Activated T-cell treated with anti-CD3 and anti-CD28 coated beads, Interleukin-2, amount 50 U/mL, for 48 hours (primary cell): ENCODE results near the gene RPS6KA2.
A peak's percentile ranks its signal among the peaks of the same experiment; 100 is the strongest.
"Not testable (repeated sequence)": the region's sequence is repeated elsewhere in the genome, so short reads cannot be mapped to it uniquely, and the experiment has no call there.

Source experiments
- DNase-seq, 2 experiments: peaks; one replicate each; pipeline ENCODE4 v3.0.0-alpha.2; 2020

The RPS6KA2 gene

GRCh38 chr6:166412156-166412910 lies 214.7 kb downstream of the RPS6KA2 start:
- DNase-seq: no peak

- peak; percentile 37 to 49 for DNase-seq
Observed at GRCh38 chr6:166411721-166412151, 215.3 kb downstream of the RPS6KA2 start.

DNA sequence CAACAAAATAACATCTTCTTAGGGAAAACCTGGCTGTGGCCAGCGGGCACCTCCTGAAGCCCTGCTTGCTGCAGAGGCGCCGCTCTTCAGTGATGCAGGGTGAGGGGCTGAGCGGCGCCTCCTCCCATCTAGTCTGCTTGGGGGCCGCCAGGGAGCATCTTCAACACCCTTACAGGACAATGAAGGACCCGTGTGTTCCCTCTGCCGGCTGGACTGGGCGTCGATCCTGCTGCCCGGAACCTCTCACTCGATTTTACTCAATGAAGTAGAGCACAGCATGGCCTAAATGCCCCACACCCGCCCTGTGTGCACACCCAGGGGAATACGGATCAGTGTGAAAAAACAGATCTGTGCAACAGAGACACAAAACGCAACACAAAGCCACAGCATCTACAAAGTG lies 215.8 kb downstream of the RPS6KA2 start:
- DNase-seq: no peak

GRCh38 chr6:166410426-166410935 lies 216.6 kb downstream of the RPS6KA2 start:
- DNase-seq: no peak

- DNase-seq: peak in 1 of 2 experiments; percentile 11
Observed at GRCh38 chr6:166408936-166409755, 217.9 kb downstream of the RPS6KA2 start.

DNA sequence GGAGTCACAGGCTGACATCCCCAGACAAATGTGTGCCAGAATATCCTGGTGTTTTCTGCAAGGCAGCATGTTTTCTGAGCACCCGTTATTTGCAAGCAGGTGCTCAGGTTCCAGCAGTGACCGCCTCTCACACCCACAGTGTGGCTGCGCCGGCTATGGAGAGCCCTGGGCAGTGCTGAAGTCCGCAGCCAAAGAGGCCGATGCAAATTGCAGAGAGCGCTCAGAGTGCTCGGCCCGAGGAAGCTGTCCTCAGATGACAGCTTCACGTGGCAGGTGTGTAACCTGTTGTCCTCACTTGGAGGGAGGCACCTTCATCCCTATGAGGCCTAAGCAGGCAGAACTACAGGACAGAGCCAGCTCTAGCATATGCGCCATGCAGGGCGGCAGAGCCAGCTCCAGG lies 220.9 kb downstream of the RPS6KA2 start:
- DNase-seq: peak in 1 of 2 experiments; percentile 4

DNA sequence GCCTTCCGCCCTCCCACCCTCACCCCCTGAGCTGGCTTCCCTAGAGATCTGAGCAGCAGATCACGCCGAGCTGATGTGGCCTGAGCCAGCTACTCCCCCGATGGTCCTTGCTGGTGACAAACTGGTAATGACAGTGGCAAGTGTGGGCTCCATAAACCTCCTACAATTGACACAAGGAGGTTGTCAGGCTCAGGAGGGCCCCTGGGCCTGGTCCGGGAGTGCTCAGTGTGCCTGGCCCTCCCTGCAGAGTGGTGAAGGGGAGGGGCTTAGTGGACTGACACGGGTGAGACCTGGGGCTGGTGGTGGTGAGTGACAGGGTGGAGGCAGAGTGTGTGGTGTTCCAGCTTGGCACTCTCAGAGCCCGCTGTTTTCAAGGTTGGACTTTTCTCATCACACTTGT lies 221.7 kb downstream of the RPS6KA2 start:
- DNase-seq: peak in 1 of 2 experiments; percentile 6

- no peak for DNase-seq
Observed at GRCh38 chr6:166402582-166403277, 224.3 kb downstream of the RPS6KA2 start.

DNA sequence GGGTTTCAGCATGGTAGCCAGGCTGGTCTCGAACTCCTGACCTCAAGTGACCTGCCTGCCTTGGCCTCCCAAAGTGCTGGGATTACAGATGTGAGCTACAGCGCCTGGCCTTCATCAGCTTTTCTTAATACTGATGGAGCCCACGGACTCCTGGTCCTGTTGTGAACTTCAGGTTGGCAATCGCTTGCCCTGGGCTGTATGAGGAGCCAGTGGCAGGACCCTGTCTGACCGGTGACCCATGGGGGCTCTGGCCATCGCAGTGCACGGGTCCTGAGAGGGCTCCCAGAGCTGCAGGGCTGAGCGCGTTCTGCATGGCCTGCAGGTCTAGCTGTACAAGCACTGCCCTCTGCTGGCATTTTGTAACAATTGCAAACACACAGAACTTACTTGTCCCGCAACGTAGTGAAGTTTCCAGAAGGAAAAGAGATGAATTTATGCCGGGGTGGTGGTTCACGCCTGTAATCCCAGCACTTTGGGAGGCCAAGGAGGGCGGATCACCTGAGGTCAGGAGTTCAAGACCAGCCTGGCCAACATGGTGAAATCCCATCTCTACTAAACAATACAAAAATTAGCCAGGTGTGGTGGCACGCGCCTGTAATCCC lies 226.3 kb downstream of the RPS6KA2 start:
- DNase-seq: peak; percentile 49 to 59

DNA sequence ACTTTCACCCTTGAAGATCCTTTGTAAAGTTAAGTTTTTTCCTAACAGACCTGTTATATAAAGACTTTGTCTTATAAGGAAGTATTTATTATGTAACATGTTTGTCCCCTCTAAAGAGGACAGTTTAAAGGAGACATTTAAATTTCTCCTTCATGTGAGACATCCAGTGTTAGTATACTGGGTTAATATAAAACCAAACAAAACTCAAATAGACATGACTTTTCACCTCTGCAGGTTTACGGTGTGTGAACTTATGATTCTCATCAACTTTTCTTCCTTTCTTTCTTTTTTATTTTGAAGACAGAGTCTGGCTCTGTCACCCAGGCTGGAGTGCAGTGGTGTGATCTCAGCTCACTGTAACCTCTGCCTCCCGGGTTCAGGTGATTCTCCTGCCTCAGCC lies 226.9 kb downstream of the RPS6KA2 start:
- DNase-seq: no peak

- DNase-seq: no peak
Observed at GRCh38 chr6:166398348-166398747, 228.7 kb downstream of the RPS6KA2 start.

GRCh38 chr6:166397849-166398248 lies 229.2 kb downstream of the RPS6KA2 start:
- no peak for DNase-seq

DNA sequence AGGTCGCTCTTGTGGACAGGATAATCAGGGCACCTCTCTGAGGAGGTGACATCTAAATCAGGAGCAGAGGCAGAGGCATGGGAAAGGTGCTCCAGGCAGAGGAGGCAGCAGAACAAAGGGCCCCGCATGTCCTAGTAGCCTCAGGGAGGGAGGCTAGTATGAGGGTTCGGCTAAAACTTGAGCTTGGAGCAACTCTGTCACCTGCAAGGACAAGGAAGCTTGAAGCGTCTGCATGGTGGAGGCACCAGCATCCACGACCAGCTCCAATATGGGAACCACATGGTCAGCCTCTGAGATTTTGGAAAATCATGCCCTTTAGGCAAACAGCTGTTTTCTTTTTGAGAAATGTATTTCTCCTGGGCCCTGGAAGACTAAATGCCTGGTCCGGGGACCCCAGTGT lies 231.3 kb downstream of the RPS6KA2 start:
- DNase-seq: no peak

- no peak for DNase-seq
Observed at GRCh38 chr6:166395351-166395750, 231.7 kb downstream of the RPS6KA2 start.

DNA sequence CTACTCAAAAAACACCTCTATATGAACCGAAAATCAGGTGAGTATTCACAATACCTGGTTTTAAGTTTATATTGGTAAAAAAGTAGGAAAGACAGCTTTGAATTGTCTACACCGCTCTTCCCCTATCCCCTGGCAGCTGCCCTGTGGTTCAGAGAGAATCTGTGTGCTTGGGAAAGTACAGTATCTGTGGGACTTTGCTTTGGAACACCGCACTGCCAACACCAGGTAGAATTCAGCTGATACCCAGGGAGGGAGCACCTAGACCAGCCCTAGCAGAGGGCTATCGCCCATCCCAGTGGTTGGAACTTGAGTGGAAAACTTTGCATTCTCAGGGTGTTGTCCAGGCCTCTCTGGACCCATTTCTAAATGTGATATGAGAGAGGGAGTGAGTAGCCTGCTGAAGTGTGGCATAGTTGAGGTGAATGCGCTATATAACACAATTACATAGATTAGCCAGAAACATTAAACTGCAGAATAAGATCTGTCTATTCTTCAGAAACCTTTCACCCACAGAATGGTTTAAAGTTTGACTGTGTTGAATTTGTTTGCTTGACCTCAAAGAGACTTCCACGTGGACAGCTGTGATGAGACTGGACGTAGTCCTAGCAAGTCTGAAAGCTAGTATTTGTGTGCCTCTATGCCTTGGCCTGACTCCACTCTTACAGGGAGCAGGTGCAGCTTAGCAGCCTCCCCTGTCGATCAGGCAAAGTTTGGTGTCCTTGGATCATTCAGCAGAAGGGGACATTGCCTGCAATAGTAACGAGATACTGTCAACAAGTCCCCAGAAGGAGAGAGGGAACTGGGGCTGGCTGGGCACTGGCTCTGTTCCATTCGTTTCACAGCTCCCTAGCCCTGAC lies 232.8 kb downstream of the RPS6KA2 start:
- no peak for DNase-seq

- DNase-seq: no peak
Observed at GRCh38 chr6:166393535-166393823, 233.6 kb downstream of the RPS6KA2 start.

DNA sequence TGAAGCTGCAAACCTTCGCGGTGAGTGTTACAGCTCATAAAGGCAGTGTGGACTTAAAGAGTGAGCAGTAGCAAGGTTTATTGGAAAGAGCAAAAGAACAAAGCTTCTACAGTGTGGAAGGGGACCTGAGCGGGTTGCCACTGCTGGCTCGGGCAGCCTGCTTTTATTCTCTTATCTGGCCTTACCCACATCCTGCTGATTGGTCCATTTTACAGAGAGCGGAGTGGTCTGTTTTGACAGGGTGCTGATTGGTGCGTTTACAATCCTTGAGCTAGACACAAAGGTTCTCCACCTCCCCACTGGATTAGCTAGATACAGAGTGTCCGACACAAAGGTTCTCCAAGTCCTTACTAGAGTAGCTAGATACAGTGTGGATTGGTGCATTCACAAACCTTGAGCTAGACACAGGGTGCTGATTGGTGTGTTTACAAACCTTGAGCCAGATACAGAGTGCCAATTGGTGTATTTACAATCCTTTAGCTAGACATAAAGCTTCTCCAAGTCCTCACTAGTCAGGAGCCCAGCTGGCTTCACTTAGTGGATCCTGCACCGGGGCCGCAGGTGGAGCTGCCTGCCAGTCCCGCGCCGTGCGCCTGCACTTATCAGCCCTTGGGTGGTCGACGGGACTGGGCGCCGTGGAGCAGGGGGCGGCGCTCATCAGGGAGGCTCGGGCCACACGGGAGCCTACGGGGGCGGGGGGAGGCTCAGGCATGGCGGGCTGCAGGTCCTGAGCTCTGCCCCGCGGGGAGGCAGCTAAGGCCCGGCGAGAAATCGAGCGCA lies 234.1 kb downstream of the RPS6KA2 start:
- not testable (repeated sequence) for DNase-seq

DNA sequence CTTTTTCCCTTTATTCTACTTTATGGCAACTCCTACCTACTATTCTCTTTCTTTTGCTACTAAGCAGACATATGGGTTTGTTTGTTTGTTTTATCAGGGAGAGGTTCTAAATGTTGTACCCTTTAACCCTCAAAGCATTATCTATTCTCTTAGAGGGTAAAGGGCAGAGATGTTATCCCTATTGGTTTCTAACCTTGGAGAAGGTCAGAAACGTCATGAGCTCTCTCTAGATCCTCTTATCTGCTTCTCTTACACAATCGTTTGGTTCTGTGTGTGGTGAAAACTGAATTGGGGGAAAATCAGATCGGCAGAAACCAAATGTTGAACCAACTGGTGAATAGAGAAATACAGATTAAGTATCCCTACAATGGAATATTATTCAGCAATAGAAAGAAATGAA lies 237.9 kb downstream of the RPS6KA2 start:
- DNase-seq: no peak

DNA sequence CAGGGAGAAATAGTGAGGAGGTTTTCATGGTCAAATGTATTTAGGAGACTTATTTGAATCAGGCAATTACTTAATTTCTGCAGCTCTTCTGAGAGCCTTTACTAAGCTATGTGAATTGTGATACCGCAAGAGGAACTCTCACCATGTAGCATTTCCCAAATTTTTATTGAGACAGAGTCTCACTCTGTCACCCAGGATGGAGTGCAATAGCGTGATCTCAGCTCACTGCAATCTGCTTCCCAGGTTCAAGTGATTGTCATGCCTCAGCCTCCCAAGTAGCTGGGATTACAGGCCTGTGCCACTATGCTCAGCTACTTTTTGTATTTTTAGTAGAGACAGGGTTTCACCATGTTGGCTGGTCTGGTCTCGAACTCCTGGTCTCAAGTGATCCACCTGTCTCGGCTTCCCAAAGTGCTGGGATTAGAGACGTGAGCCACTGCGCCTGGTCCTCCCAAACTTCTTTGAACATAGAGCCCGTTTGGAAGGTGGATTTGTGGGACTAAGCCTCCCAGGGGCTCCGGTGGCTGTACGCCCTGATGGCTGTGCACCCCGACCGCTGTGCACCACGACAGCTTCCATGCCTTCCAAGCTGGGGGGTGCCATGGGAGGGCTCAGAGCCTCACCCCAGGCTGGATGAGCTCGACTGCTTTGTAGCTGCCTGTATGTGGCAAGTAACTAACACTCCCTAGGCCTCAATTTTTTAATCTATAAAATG lies 238.6 kb downstream of the RPS6KA2 start:
- no peak for DNase-seq

DNA sequence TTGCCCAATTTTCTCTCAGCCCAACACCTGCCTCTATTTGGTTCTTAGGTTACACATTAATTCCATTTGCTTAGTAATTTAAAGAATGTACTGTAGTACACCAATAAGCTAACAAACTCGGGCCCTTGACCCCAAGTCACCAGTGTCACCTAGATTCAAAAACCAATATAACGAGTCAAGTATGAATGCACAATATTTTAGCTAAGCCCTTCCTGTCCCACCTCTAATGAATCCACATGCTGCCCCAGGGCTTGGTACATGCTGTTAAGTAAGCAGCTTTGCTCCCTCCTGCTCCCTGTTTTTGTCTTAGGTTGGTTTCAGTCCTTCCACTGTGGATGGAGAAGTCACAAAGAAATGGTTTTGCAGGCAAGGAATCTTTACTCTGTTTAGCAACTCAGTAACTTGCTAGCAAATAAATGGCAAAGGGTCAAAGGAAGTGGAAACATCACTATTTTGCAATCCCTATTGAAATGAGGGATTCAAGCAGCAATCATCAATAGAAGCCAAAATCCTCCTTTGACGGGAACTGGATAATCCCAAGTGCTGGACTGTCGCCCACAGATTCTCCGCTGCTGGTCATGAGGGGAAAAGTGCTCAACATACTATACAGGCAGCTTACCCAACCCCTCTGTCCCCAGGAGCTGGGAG lies 239.3 kb downstream of the RPS6KA2 start:
- DNase-seq: no peak
